Activated T-cell treated with anti-CD3 and anti-CD28 coated beads for 48 hours (primary cell): ENCODE results near the gene CDNF.
A peak's percentile ranks its signal among the peaks of the same experiment; 100 is the strongest.
"Not testable (repeated sequence)": the region's sequence is repeated elsewhere in the genome, so short reads cannot be mapped to it uniquely, and the experiment has no call there.

ENCODE experiments used
- DNase-seq: peaks from one replicate; pipeline ENCODE4 v3.0.0-alpha.2; 2020; ENCODE audit warnings: low read depth

CDNF gene

GRCh38 chr10:14837757-14838581 is at the start of gene CDNF, which contains the start of the genes HSPA14 and MSANTD7:
Gene CDNF (minus strand): TSS chr10:14838037. CDS start chr10:14837946, 91 bp downstream.
Gene HSPA14 (plus strand): TSS chr10:14838306. CDS start chr10:14838403, 97 bp downstream.
Gene MSANTD7 (plus strand): TSS chr10:14838306. CDS start chr10:14842285, 3,979 bp downstream.
- peak; percentile 99 for DNase-seq

DNA sequence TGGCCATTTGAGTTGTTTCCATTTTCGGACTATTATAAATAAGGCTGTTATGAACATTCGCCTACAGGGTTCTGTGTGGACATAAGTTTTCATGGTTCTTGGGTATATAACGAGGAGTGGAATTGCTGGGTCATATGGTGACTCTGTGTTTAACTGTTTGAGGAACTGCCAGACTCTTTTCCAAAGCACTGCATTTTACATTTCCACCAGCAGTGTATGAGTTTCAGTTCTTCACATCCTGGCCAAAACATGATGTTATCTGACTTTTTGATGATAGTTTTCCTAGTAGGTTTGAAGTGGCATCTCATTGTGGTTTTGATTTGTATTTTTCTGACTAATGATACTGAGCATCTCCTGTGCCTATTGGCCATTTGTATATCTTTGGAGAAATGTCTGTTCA is 46.2 kb upstream of the CDNF start:
- DNase-seq, result no peak

- DNase-seq, result no peak
These were observed 42.4 kb upstream of the CDNF start for GRCh38 chr10:14880229-14880628.

GRCh38 chr10:14879928-14880193 is 42.0 kb upstream of the CDNF start:
- DNase-seq, result no peak

DNA sequence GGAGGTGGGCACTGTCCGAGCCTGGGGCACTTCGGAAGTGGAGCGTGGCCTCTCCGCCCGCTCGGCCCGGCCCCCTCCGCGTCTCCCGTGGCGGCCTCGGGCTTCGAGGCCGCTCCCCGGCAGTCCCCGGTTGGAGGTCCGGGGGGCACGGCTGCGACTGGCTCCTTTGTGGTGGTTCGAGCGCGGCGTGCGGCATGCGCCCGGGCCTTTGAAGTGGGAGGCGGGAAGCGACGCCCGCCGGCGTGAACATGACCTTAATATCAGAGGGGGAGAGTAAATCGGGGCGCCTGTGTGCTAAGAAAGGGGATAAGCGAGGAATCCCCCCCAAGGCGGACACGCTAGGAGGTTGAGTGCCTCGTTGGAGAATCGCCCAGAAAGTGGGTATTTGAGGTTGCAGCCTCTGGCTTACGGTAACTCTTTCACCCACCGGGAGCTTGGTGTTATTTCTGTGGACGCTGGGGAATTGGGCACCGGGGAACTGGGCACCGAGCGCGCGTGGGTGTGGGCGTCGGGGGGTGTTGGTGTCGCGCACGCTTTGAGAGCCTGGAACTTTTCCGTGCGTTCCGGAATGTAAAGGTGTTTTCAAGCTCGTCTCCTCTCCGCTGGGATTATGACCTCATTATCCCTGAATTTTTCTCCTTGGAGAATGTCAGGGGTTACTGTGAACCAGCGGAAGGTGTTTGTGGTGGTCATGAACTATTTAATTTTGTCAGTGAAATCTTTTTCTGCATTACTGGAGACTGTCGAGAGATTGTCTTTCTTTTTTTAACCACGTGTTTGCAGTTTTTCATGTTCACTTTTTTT is 41.5 kb upstream of the CDNF start:
- peak; percentile 32 for DNase-seq

DNA sequence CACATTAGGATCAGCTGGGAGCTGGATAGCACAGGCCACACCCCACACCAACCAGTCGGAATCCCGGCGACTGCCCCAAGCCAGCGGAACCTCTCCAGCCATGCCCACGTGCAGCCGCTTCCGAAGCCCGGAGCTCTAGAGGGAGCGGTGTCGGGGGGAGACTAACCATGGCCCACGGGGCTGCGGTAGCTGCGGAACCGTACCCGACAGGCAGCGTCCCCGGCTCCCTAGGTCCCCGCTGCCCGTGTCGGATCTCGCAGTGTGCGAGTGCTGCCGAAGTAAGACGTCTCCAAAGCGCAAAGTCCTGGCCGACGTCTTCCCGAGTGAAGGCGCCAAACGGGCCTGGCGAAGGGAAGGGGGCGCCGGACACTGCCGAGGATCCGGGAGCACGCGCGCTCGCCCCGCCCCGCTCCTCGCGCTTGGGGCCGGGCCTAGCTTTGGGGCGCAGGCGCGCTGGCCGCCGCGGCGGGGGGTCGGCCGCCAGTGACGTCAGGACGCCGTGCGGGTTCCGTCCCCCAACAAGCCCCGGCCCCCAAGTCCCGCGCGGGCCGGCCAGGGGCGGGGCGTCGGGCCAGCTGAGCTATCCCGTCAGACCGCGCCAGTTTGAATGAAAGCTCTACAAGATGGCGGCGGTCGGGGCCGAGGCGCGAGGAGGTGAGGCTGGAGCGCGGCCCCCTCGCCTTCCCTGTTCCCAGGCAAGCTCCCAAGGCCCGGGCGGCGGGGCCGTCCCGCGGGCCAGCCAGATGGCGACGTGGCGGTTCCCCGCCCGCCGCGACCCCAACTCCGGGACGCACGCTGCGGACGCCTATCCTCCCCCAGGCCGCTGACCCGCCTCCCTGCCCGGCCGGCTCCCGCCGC is 40.7 kb upstream of the CDNF start, which contains the start of gene SUV39H2:
Gene SUV39H2, plus strand, starts transcription at position 601 of the 858 bp plus-strand sequence. Its CDS starts 23 bp downstream, at position 624.
- peak; percentile 97 for DNase-seq

GRCh38 chr10:14876764-14877163 is 38.9 kb upstream of the CDNF start:
- DNase-seq, result no peak

GRCh38 chr10:14875941-14876340 is 38.1 kb upstream of the CDNF start:
- DNase-seq, result no peak

DNA sequence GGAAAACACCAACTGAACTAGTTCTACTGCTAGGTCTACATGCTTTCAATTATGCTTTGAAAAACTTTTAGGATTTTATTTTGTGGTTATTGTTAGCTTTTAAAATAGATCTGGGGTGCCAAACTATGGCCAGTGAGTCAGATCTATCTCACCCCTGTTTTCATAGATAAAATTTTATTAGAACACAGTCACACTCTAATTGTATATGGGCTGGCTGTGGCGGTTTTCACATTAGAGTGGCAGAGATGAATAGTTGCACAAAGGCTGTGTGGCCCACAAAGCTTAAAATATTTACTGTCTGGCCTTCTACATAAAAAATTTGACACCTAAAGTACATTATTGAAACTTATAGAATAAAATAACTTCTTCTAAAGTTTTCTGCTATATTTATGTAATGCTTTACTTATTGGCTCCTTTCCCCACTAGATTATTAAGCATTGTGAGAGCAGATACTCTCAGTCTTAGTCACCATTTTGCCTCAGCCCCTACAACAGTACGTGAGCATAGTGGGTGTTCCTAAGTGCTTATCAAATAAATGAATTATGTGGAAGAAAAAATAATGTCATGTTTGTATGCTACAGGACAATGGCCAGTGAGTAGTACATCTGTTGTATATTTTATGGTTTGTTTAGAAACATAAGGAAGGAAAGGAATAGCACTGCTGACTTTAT is 35.4 kb upstream of the CDNF start:
- DNase-seq, result no peak

GRCh38 chr10:14864871-14865270 is 27.0 kb upstream of the CDNF start:
- not testable (repeated sequence) for DNase-seq

DNA sequence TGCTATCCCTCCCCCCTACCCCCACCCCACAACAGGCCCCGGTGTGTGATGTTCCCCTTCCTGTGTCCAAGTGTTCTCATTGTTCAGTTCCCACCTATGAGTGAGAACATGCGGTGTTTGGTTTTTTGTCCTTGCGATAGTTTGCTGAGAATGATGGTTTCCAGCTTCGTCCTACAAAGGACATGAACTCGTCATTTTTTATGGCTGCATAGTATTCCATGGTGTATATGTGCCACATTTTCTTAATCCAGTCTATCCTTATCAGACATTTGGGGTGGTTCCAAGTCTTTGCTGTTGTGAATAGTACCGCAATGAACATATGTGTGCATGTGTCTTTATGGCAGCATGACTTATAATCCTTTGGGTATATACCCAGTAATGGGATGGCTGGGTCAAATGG is 26.6 kb upstream of the CDNF start:
- DNase-seq, result not testable (repeated sequence)

DNA sequence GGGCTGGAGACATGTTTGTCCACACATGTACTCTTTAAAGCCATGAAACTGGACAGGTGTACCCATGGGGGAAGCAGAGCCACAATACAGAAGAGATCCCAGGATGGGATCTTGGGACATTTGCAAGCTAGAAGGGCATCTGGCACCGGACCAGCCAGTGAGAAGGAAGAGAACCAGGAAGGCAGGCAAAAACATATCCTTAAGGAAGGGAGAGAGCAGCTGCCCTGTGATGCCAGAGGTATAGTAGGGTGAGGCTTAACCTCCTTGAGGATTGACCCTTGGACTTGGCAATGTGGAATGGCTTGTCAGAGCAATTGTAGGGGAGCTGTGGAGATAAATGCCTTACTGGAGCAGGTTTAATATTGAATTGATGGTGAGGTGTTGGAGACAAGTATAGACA is 23.0 kb upstream of the CDNF start:
- DNase-seq, result no peak

- no peak for DNase-seq
These were observed 21.9 kb upstream of the CDNF start for GRCh38 chr10:14859775-14860174.

DNA sequence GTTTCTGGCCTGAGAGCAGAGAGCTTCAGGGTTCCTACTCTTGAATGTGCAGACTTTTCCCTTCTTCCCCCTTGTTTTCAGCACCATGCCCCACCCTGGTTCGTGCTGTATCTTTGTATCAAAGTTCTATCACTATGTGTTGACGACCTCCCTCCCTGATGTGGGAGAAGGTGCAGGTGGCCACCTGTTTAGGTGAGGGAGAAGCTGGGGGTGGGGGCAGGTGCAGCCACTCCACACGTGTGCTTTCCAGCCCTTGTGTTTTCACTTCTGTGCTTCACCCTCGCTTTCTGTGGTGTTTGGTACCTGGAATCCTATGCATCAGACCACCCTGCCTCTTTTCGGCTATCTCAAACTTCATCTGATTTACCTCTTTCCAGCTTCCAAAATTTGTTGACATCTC is 21.2 kb upstream of the CDNF start:
- no peak for DNase-seq

DNA sequence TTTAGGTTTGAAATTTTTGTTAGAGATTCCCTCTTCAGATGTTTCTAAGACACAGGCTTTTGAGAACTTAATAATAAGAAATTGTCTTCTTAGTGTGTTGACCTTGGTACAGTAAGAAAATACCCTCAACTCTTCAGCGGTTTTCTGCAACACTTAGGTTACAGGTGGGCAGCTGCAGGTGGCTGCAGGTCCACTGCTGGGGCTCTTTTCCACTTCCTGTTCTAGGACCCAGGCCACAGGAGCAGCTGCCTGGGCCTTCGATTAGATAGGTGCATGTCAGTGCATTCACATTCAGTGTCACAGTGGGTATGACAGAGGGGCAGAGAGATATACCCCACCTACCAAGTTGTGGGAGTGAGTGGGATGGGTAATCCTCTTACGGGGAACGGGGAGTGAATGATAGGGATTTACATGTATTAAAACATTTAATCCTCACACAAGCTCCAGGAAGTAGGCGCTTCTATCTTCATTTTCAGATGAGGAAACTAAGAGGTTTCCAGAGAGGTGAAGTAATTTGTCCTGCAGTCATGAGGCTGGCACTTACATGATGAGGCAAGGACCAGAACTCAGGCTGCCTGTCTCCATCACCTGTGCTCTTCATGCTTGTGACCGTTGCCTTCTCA is 20.6 kb upstream of the CDNF start:
- no peak for DNase-seq

GRCh38 chr10:14855453-14855852 is 17.6 kb upstream of the CDNF start:
- no peak for DNase-seq

GRCh38 chr10:14852236-14852635 is 14.4 kb upstream of the CDNF start:
- DNase-seq, result no peak

GRCh38 chr10:14844948-14845347 is 7.1 kb upstream of the CDNF start:
- DNase-seq, result no peak

- DNase-seq, result no peak
These were observed 5.6 kb upstream of the CDNF start for GRCh38 chr10:14843327-14843988.

DNA sequence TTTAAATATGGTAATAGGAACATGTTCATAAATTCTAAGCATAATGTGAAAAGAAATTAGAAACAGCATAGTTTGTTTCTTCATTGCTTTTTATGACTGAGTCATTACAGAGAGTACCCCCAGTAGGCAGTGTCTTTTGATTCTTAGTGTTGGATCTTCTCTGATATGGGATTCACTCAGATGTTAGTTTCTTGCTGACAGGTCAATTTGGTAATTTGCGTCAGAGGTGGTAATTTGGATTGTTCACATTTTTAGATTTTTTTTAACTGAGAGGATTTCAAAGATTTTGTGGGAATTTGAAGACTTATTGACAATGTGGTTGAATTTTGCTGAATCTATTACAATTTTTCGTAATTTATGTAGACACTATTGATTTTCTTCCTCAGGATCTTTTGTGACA is 2.3 kb upstream of the CDNF start:
- no peak for DNase-seq

DNA sequence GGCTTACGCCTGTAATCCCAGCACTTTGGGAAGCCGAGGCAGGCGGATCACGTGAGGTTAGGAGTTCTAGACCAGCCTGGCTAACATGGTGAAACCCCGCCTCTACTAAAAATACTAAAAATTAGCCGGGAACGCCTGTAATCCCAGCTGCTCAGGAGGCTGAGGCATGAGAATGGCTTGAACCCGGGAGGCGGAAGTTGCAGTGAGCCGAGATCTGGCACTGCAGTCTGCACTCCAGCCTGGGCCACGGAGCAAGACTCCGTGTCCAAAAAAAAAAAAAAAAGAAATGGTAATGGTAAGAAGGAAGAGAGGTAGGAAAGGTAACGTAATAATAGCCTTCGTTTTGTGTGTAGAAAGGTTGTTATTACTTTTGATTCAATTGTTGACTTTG is 1.5 kb upstream of the CDNF start:
- DNase-seq, result no peak
